ENCODE results near the gene EFHB. TPM values are rescaled to one million over a fixed set of nuclear protein-coding genes. Genes with fewer than 3 reads are reported as not detected.

The EFHB gene, protein sequence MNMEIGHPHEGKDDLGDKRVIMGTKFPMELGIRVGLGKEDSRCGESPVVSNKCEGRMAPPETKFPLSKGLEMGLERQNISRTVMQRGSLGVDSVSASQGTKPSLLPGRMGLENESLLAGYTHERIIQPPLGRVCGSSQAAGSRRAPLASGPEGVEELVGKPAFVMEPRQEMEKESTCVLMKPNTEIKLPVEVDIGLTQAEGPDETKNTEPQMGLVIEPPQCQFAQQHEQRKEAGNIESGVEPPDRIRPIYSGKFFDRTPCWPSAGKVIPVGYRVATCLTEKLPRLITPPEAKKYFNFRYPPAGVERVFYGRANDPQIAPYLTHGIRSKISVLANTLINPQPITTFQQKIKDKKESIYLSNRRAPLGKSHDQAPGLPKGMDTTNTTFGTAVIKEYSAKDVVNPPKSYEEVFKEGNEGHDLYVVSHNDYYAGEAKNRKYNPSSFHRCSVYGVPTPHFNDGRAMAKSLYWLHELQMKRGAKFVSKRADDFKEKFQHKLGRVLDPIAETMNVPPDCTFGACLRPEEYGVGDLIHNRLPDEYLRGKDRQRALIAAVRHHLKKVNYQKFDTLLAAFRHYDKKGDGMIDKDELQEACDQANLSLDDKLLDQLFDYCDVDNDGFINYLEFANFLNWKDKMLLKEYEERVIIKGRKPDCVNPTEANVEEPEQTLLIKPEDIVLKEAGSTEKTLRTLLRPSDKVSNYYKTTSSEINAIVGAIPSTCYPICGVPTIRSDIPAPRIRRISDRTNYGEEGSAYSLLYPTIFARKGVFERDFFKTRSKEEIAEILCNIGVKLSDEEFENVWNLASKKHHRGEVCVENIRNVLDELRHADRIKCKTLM
- total RNA-seq (2014; rRNA removed): not detected in 2 replicates
- Bru-seq, nascent RNA: percentile 26 among the genes with signal in this experiment
- percentile 17 among the genes with signal in this experiment for BruChase-seq, experiment 1, labeled RNA remaining after a 6-hour chase
- percentile 20 among the genes with signal in this experiment for BruChase-seq, experiment 2, labeled RNA remaining after a 2-hour chase
- long read RNA-seq, partial matches to known transcripts: 0 of 1 reads
- long read RNA-seq, other reads (novel, unspliced or antisense): 1 of 1 reads

DNA sequence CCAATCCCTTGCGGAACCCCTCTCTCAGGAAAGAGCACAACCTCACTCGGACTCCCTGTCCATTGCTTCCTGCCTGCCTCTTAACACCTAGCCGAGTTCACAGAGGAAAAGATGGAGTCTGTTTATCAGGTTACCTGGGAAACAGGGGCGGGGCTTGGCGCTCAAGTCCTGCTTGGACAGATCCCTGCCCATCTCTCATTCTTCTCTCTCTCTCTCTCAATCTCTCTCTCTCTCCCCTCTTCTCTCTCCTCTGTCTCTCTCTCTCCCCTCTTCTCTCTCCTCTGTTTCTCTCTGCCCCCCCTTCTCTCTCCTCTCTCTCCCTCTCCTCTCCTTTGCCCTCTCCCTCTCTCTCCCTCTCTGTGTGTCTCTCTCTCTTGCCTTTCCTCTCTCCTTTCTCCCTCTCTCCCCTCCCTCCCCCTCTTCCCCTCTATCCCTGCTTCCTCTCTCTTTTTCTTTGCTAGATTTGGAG, at the start of gene EFHB:
Gene EFHB, minus strand, starts transcription at position 120 of the 469 bp plus-strand sequence. CDS start 199 bp downstream, outside the sequence.
- H3K9ac ChIP-seq (ENCODE audit: low read length): no peak within 1 kb of the TSS
- ATAC-seq: no peak
- peaks cover 17% of the 10 kb centered on the region for H3K4me1 ChIP-seq (ENCODE audit: insufficient read depth, low read length)
- no peaks in the 10 kb centered on the region for H3F3A ChIP-seq (ENCODE audit: low read length, unreplicated experiment)
- H3K36me3 ChIP-seq (ENCODE audit: low read depth, low read length): no peaks in the 10 kb centered on the region
- H3K27ac ChIP-seq (ENCODE audit: low read length): no peak within 1 kb of the TSS
- no peaks in the 10 kb centered on the region for H3K9me2 ChIP-seq (replicated peaks; ENCODE audit: low read length)
- H4K20me1 ChIP-seq (ENCODE audit: low read length): no peaks in the 10 kb centered on the region
- no TSS peak for BruUV-seq (replicated peaks)
- H3K4me2 ChIP-seq (ENCODE audit: low read length): no peak within 1 kb of the TSS
- peak; percentile 25 for DNase-seq
- intact Hi-C loops (cut with micrococcal nuclease): no loop called here
- TF ChIP-seq EZH2phosphoT487 (IDR thresholded peaks at IDR 0.05; ENCODE audit: borderline replicate concordance, low read length) (no peak), EZH2 (IDR thresholded peaks at IDR 0.05; ENCODE audit: low read length, unreplicated experiment) (no peak)
- TF ChIP-seq, protein P1, sequence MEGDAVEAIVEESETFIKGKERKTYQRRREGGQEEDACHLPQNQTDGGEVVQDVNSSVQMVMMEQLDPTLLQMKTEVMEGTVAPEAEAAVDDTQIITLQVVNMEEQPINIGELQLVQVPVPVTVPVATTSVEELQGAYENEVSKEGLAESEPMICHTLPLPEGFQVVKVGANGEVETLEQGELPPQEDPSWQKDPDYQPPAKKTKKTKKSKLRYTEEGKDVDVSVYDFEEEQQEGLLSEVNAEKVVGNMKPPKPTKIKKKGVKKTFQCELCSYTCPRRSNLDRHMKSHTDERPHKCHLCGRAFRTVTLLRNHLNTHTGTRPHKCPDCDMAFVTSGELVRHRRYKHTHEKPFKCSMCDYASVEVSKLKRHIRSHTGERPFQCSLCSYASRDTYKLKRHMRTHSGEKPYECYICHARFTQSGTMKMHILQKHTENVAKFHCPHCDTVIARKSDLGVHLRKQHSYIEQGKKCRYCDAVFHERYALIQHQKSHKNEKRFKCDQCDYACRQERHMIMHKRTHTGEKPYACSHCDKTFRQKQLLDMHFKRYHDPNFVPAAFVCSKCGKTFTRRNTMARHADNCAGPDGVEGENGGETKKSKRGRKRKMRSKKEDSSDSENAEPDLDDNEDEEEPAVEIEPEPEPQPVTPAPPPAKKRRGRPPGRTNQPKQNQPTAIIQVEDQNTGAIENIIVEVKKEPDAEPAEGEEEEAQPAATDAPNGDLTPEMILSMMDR (conservative IDR thresholded peaks at IDR 0.05; ENCODE audit: low read depth, low read length): no peak
- no peaks in the 10 kb centered on the region for H3K9me3 ChIP-seq (ENCODE audit: low read length)
- 0 out of 2 replicates have a peak within 1 kb of the TSS, but pooled peaks have one; percentile 9 for H2AFZ ChIP-seq (ENCODE audit: low read length)
- ChIA-PET POLR2A (ENCODE audit: unreplicated experiment) (no interaction called here), CTCF (no interaction called here)
- no peaks in the 10 kb centered on the region for H3K27me3 ChIP-seq (ENCODE audit: low read length)
- no peaks in the 10 kb centered on the region for H3K79me2 ChIP-seq (ENCODE audit: low read length)
- no peak within 1 kb of the TSS for H3K4me3 ChIP-seq (ENCODE audit: low read length)

DNA sequence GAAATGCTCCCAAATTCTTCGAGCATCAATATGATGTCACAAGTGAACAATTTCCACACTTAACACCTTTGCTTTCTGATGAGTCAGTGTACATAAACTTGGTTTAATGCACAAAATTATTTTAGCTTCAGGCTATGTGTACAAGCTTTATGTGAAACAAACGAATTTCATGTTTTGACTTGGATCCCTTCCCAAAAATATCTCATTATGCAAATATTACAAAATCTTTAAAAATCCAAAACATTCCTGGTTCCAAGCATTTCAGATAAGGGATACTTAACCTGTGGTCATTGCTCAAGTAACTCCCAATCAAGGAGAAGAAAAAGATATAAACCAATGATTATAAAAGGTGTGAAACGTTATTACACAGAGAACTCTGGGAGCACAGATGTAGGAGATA, 38.0 kb upstream of the EFHB start:
- Histone ChIP-seq H3K9me3 (ENCODE audit: low read length) (no peaks in the 10 kb centered on the region), H4K20me1 (ENCODE audit: low read length) (peaks cover 55% of the 10 kb centered on the region), H2AFZ (ENCODE audit: low read length) (no peak overlapping the region), H3K27me3 (ENCODE audit: low read length) (no peaks in the 10 kb centered on the region), H3K27ac (ENCODE audit: low read length) (no peak overlapping the region), H3K4me1 (ENCODE audit: insufficient read depth, low read length) (peaks cover 11% of the 10 kb centered on the region), H3K9ac (ENCODE audit: low read length) (no peak overlapping the region), H3K79me2 (ENCODE audit: low read length) (peaks cover 63% of the 10 kb centered on the region), H3K4me3 (ENCODE audit: low read length) (no peak overlapping the region), H3K4me2 (ENCODE audit: low read length) (no peak overlapping the region), H3K9me2 (replicated peaks; ENCODE audit: low read length) (no peaks in the 10 kb centered on the region), H3F3A (ENCODE audit: low read length, unreplicated experiment) (no peaks in the 10 kb centered on the region), H3K36me3 (ENCODE audit: low read depth, low read length) (peaks cover 20% of the 10 kb centered on the region)
- ChIA-PET POLR2A (ENCODE audit: unreplicated experiment) (interaction anchor here (0.5 kb wide), 2 partner anchors 214 to 1837 kb away, joined by 3 to 7 read pairs; no protein-coding TSS in a partner anchor), CTCF (interaction anchor here (0.6 kb wide), 1 partner anchor 47 kb away, joined by 4 read pairs; no protein-coding TSS in a partner anchor)
- intact Hi-C loops (cut with micrococcal nuclease): loop anchor here (5.0 kb wide), 2 partner anchors 70 to 85 kb away; partner anchors contain the start of gene KAT2B
- DNase-seq (peak; percentile 95), ATAC-seq (peak; percentile 89)
- TF ChIP-seq, protein P1 (conservative IDR thresholded peaks at IDR 0.05; ENCODE audit: low read depth, low read length): no peak
- no peak for TF ChIP-seq EZH2phosphoT487 (IDR thresholded peaks at IDR 0.05; ENCODE audit: borderline replicate concordance, low read length)
- TF ChIP-seq EZH2 (IDR thresholded peaks at IDR 0.05; ENCODE audit: low read length, unreplicated experiment): no peak
- no TSS peak for BruUV-seq (replicated peaks)

Data from PC-3 (cell line).